ENCODE measurements around the gene SLF2.

The SLF2 gene

DNA sequence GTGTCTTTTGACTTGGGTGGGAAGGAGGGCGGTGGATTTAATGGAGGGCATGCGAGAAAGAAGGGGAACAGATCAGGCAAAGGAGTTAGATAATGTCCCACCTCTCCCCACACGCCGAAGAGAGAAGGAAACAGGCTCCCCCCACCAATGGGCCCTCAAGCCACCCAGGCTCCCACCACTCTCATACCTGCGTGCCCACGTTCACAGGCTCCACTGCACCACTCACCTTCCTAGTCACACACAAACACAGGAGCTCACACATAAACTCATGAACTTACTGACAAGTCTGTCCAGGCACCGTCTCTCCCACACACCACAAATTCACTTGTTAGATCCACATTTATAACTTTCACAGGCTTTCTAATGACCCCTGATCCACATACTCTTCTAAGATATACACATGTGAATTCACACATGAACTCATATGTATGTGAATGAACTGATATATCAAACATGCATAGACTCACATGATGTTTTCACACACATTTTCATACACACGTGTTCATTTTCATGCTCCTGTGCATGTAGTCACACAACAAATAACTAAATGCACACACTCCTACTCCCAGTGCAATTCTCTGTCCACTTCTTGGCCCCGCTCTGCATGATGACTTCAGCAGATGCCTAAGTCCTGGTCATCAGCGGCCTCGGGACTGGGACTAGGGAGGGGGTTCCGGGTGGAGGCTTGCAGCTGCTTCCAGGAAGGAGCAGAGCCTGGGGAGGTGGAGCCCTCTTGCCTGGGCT, 88.3 kb downstream of the SLF2 start:
- no peak for DNase-seq

DNA sequence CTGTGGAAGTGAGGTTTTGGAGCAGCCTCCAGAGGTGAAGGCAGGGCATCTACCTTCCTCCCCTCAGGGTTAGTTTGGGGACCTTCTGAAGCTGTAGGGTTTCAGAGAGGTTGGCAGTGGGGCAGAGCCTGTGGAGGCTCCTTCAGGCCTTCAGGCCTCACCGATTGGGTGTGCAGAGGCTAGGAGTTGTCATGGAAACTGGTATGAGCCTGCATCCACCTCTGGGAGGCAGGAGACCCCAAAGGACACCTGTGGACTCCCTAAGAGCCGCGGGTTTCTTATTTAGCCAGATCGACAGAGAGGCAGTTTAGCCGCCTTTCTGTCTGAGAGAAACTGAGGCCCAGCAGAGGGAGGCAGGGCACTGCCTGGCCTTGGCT, 88.9 kb downstream of the SLF2 start:
- no peak for DNase-seq

DNA sequence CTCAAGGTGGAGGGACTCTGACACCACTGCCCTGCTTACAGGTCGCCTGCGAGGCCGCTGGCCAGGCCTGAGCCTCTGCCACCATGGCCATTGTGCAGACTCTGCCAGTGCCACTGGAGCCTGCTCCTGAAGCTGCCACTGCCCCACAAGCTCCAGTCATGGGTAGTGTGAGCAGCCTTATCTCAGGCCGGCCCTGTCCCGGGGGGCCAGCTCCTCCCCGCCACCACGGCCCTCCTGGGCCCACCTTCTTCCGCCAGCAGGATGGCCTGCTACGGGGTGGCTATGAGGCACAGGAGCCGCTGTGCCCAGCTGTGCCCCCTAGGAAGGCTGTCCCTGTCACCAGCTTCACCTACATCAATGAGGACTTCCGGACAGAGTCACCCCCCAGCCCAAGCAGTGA, 89.7 kb downstream of the SLF2 start:
- DNase-seq = no peak

GRCh38 chr10:101003639-101004206, 91.0 kb downstream of the SLF2 start:
- no peak for DNase-seq

DNA sequence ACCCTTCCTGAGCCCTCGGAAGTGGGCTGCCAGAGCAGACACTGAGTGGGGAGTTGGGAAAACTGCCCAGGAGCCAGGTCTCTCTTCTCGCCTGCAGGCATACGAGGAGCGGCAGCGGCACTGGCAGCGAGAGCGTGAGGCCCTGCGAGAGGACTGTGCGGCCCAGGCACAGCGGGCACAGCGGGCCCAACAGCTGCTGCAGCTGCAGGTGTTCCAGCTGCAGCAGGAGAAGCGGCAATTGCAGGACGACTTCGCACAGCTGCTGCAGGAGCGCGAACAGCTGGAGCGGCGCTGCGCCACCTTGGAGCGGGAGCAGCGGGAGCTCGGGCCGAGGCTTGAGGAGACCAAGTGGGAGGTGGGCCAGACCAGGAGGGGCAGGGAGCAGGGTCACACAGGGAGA, 92.6 kb downstream of the SLF2 start:
- no peak for DNase-seq

DNA sequence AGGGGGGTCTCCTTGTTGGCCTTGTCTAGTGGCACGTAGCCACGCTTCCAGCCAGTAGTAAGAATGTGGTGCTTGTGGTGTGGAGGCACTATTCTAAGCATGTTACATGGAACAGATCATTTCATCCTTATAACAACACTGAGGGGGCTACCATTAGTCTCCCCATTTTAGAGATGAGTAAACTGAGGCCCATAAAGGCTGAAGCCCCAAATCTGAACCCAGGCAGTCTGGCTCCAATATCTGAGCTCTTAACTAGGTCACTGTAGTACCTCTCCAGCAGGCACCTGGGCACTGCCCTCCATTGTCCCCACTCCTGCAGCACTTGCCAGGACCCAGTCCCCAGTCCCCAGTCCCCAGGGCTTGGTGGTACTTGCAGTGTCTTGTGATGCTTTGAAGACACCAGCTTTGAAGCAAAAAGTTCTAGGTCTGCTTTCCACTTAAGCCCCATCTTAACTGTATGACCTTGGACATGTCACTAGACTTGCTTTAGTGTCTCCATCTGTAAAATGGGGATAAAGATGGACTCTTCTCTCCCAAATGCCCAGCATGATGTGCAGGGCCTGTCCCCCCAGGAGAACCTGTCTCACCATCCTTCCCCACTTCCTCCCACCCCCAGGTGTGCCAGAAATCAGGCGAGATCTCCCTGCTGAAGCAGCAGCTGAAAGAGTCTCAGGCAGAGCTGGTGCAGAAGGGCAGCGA, 93.3 kb downstream of the SLF2 start:
- DNase-seq = no peak

DNA sequence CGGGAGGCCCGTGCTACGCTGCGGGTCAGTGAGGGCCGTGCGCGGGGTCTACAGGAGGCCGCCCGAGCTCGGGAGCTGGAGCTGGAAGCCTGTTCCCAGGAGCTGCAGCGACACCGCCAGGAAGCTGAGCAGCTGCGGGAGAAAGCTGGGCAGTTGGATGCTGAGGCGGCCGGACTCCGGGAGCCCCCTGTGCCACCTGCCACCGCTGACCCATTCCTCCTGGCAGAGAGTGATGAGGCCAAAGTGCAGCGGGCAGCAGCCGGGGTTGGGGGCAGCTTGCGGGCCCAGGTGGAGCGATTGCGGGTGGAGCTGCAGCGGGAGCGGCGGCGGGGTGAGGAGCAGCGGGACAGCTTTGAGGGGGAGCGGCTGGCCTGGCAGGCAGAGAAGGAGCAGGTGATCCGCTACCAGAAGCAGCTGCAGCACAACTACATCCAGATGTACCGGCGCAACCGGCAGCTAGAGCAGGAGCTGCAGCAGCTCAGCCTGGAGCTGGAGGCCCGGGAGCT, 93.9 kb downstream of the SLF2 start:
- DNase-seq = no peak

DNA sequence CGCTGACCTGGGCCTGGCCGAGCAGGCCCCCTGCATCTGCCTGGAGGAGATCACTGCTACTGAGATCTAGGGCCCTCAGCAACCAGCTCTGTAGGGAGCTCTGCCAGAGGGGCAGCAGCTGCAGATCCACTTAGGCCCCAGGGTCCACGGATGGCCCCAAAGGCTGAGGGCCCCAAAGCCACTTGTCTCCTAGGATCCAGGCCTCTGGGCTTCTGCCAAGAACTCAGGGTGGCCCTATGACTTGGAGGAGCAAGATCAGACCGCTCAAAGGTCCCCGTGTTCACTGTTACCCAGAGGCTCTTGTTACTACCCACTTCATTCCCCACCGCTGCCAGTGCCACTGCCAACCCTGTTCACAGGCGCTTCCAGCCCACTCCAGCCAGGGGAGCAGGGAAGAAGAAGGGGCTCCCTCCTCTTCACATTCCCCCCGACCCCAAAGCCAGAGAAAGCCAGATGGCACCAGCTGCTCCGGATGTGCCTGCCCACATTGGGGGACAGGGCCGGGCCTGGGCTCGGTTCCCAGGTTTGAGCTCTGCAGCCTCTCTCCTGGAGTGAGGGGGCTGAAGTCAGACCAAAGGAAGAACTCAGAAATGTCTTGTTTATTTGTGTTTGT, 94.4 kb downstream of the SLF2 start:
- DNase-seq = no peak

GRCh38 chr10:101007915-101008822, 95.4 kb downstream of the SLF2 start:
- no peak for DNase-seq

GRCh38 chr10:101008823-101009423, 96.2 kb downstream of the SLF2 start:
- no peak for DNase-seq

DNA sequence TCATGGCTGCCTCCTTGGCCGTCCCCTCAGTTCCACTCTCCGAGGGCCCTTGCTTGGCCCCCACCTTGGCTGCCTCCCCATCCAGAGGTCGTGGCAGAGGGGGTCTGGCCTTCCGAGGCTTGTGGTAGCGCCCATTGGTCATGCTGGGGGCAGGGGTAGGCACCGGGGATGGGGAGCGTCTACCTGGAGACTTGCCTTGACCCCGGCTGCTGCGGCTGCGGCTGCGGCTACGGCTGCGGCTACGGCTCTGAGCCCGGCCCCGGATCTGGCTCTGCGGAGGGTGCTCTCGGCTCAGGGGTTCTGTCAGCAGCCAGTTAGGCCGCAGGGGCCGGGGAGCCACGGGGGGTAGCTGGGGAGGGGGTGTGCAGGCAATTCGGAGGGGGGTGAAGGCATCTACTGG, 97.6 kb downstream of the SLF2 start:
- DNase-seq = no peak

DNA sequence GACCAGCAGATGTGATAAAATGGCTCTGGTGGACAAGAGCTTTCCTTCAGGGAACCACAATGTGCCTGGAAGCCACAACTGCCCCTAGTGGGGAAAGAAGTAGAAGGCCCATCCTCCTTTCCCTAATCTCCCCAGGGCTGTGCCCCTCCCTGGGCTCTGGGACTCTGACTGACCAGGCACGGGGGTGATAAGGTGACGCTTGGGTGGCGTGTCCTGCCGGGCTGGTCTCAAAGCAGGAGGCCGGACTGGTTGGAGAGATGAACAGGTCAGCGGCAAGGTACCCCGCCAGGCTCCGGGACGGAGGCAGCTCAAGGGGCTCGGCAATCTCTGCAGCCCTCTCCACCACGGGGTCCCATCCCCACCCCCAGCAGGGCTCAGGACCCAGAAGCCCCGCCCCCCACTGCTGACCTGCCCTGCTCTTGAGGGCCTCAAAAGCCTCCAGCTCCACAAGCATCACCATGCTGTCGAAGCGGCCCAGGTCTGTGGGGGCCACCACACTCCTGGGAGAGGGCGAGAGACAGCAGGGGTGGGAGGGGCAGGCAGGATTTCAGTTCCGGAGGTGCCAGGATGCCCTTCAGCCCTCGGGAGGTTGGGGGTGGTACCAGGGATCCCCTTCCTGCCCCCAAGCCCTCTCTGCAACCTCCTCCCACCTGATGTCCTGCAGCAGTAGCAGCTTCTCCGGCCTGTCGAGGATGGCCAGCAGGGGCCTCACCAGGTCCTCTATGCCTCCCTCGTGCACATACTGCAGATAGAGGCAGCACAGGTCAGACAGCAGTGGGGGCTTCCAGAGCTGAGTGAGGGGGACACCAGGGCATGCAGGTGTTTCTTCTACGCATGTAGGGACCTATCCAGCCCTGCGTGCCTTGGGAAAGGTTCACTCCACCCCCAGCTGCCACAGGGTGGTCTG, 99.0 kb downstream of the SLF2 start:
- no peak for DNase-seq

DNA sequence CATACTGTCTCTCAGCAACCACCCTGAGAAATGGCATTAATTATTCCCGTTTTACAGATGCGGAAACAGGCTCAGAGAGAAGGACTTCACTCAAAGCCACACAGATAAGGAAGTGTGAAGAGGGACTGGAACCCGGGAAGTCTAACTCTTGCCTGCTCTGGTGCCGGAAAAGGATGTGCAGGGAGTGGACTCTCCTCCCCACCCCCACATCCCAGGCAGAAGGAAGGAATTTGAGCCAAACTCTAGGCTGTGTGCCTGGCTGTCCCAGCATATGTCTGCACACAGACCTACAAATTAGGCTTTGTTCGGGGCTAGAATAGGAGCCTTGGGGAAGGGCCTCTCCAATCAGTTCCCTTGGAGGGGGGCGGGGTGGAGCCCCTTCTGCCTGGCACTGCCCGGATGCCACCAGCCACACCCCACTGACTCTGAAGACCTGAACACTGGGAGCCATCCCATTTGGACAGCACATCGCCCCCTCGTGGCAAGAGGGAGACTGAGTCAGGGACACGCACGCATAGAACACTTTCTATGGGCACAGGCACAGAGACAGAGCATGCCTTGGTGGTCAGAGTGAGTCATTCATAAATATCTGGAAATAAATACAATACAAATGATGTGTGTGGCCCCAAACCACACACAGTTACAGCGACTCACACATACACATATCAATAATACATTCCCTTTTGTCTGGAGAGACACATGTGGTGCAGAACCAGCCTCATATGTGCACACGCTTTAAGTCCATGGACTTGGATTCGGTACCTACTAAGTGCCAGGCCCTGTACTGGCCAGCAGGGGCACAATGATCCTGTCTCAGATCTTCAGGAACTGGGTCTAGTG, 100.0 kb downstream of the SLF2 start:
- peak; percentile 80 to 81 for DNase-seq

- no peak for DNase-seq
Observed at GRCh38 chr10:101013365-101013825, 100.6 kb downstream of the SLF2 start.

DNA sequence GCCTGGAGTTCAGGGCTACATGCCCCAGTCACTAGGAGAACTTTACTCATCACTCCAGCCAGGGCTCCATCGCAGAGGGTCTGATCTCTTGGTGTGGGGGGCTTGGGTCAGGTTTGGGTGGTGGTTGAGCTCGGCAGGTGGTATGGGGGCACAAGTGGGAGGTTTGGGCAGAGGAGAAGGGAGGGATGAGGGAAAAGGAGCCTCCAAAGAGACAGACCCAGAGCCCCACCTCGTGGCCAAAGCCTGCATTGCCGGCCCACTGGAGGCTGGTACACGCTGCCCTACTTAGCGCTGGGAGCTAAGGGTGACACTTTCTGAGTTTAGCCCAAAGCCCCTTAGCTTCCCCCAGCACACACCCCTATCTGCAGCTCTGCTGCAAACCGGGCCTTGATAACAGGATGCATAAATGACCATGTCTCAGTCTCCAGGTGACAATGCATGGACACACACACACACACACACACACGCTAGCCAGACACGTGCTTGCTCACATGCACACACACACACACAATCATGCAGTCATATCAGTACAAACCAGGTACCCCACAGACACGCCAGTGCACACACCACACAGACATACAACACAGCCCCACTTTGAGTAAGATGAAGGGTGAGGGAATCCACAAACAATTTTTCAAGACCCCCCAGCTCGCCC, 101.6 kb downstream of the SLF2 start:
- peak; percentile 59 to 78 for DNase-seq

All from activated CD4-positive, alpha-beta T cell treated with anti-CD3 and anti-CD28 coated beads for 4 hours (primary cell).